22Rv1 (cell line): ENCODE data around the gene OGG1.

ENCODE experiments used
- H3K27ac ChIP-seq: fragments of 450-650 bp; 2 replicates; pipeline ENCODE4 v1.5.1; 2017
- ZFX ChIP-seq: fragments of 450-650 bp; IDR thresholded peaks from 2 replicates; pipeline ENCODE4 v1.6.1; 2017; ENCODE audit warnings: antibody characterized with exemption, borderline replicate concordance
- TF ChIP-seq, protein P1 (sequence below): fragments of 450-650 bp; IDR thresholded peaks from 2 replicates; pipeline ENCODE4 v1.5.1; 2017; ENCODE audit warnings: mild to moderate bottlenecking

OGG1 gene

DNA sequence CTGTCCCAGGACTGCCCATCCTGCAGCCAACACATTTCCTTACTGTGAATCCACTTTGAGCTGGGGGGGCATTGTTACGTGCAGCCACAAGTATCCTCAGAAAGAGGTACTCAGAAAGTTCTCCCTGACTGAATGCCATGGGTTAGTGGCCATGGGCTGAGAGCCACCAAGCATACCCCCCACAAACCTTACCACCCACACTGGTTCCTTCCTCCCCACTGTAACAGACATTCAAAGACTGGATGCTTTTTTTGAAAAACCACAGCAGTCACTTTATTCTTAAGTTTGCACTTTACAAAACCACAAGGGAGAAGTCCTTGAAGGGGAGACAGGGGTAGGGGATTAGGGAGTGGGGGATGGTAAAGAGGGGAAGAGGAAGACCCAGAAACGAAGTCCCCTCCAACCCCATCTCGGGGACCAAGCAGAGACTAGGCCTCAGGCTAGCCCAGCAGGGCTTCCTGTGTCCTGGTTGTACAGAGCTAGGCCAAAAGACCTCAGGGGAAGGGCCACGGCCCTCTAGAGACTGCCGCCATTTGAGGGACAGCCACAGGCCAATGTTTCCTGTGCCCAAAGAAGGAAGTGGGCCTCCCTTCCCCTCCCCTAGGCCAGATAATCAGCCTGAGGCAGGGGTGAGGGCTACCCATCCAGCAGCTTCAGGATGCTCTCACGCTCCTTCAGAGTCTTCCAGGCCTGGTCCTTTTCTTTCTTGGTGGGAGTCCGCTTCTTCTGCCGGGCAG is 30.1 kb downstream of the OGG1 start:
- TF ChIP-seq, protein P1, sequence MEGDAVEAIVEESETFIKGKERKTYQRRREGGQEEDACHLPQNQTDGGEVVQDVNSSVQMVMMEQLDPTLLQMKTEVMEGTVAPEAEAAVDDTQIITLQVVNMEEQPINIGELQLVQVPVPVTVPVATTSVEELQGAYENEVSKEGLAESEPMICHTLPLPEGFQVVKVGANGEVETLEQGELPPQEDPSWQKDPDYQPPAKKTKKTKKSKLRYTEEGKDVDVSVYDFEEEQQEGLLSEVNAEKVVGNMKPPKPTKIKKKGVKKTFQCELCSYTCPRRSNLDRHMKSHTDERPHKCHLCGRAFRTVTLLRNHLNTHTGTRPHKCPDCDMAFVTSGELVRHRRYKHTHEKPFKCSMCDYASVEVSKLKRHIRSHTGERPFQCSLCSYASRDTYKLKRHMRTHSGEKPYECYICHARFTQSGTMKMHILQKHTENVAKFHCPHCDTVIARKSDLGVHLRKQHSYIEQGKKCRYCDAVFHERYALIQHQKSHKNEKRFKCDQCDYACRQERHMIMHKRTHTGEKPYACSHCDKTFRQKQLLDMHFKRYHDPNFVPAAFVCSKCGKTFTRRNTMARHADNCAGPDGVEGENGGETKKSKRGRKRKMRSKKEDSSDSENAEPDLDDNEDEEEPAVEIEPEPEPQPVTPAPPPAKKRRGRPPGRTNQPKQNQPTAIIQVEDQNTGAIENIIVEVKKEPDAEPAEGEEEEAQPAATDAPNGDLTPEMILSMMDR, result no peak
- no peak for TF ChIP-seq ZFX
- no peak overlapping the region for H3K27ac ChIP-seq

DNA sequence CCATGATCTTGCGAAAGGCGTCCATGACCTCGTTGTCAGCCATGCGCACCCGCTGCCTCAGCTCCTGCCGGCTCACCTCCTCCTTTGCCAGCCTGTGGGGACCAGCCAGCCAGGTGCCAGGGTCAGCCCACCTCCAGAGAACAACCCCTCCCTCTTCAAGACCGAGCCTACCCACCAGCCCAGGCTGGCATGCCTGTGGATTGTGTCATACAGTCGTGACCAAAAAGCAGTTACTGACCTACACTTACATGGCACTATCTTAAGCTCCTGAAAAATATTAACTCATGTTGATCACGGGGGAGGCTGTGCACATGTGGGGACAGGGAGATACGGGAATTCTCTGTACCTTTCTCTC is 30.7 kb downstream of the OGG1 start:
- TF ChIP-seq, protein P1, result no peak
- TF ChIP-seq ZFX, result no peak
- no peak overlapping the region for H3K27ac ChIP-seq

DNA sequence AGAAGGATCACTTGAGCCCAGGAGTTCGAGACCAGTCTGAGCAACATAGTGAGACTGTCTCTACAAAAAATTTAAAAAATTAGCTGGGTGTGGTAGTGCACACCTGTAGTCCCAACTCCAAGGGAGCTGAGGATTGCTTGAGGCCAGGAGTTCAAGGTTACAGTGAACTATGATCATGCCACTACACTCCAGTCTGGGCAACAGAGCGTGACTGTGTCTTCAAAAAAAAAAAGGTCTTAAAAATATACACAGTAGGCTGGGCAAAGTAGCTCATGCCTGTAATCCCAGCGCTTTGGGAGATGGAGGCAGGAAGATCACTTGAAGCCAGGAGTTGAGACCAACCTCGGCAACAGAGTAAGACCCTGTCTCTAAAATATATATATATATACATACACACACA is 31.2 kb downstream of the OGG1 start:
- no peak for TF ChIP-seq ZFX
- TF ChIP-seq, protein P1, result no peak
- H3K27ac ChIP-seq, result no peak overlapping the region

DNA sequence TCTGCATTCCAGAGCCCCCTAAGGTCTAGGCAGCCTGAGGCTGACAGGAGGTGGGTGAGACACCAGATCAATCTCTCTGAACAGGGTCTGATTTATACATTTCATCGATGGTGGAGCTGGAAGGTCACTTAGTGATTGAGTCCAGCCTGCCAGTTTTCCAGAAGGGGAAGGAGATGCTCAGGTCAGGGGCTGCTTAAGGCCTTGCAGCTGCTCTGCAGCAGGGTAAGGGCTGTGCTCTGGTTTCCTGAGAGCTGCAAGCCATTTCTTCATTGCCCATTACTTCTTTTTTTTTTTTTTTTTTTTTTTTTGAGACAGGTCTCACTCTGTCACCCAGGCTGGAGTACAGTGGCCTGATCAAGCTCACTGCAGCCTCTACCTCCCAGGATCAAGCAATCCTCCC is 31.8 kb downstream of the OGG1 start:
- TF ChIP-seq, protein P1, result no peak
- no peak for TF ChIP-seq ZFX
- no peak overlapping the region for H3K27ac ChIP-seq

DNA sequence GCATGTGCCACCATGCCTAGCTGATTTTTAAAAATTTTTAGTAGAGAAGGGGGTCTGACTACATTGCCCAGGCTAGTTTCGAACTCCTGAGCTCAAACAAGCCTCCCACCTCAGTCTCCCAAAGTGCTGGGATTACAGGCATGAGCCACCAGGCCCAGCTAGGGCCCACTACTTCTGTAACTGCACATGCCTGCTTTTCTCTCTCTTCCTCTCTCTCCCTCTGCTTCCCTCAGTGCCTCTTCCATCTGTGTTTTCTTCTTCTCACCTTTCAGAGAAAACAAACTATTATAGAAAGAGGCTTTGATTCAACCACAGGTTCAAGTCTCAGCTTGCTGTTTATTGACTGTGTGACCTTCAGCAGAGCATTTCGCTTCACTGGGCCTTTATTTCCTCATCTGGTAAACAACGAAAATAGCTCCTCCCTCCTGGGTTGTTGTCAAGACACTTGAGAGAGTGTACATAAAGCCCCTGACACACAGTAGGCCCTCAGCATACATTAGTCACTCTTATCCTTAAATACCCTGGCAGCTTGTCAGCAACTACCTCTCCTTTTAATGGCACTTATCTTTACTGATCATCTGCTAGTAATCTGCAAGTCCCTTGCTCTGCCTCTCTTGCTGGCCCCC is 32.3 kb downstream of the OGG1 start:
- no peak overlapping the region; the same call in 1 of the 2 replicates for H3K27ac ChIP-seq
- no peak for TF ChIP-seq ZFX

DNA sequence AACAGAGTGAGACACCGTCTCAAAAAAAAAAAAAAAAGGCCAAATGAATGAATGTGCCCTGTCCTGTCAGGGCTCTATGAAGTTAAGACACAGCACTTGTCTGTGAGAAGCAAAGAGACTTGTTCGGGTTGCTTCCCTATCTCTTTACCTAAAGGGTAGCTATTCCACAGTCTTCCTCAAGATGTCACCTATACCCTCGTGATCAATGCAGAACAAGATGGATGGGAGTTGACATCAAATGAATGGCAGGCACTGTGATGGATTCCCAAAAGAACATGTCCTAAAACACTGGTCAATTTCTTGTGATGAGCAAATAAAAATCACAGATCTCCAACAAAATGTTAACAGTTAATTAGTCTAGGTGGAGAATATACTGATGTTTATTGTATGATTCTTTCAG is 33.0 kb downstream of the OGG1 start:
- no peak overlapping the region; the same call in 1 of the 2 replicates for H3K27ac ChIP-seq

GRCh38 chr3:9783954-9784353 is 34.2 kb downstream of the OGG1 start:
- TF ChIP-seq, protein P1, result no peak
- TF ChIP-seq ZFX, result no peak
- H3K27ac ChIP-seq, result no peak overlapping the region

More for the DNA sequence above, 33.0 kb downstream of the OGG1 start:
- TF ChIP-seq ZFX, result no peak
- TF ChIP-seq, protein P1, result 0 out of 2 replicates have a peak, but pooled peaks have one; percentile 15
